ENCODE measurements around the gene ADAMTSL4. TPM values are rescaled to one million over a fixed set of nuclear protein-coding genes. Genes with fewer than 3 reads are reported as not detected.
"Not testable (repeated sequence)": the region's sequence is repeated elsewhere in the genome, so short reads cannot be mapped to it uniquely, and the experiment has no call there.

ADAMTSL4 gene
- total RNA-seq, 1 experiment from 2014 or later: 4.3 TPM

DNA sequence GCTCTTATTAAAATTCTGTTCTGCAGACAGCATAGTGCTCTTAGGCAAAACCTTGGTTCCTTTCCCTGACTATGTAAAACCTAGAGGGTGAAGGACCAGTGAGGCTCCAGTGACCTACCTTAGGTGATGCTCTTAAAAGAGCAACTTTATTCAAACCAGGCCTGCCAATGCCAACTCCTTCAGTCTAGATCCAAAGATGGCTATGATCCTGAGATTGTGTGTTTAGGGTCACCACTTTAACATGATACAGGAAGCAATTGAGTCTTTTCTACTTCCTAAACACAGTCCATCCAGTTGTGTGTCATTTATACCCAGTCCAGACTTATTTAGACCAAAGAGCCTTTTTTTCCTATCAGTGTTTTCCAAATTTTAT is 19.4 kb downstream of the ADAMTSL4 start:
- TF ChIP-seq POLR2AphosphoS5 (IDR thresholded peaks at IDR 0.05; ENCODE audit: low read depth, low read length) (peak; percentile 37; the same call in 1 of the 2 replicates), EGR1 (IDR thresholded peaks at IDR 0.05; ENCODE audit: low read depth) (no peak)
- Histone ChIP-seq H3K4me3 (replicated peaks in 1 of 2; ENCODE audit: low read depth in 1 of 2, low read length in 2 of 2) (no peak overlapping the region), H3K9ac (ENCODE audit: low read length) (peak overlapping the region; percentile 15), H3K27ac (ENCODE audit: low read depth, low read length) (peak overlapping the region; percentile 52), H2AFZ (ENCODE audit: low read depth, low read length, poor library complexity, severe bottlenecking) (no peak overlapping the region), H3K27me3 (ENCODE audit: insufficient read depth, low read length) (no peaks in the 10 kb centered on the region), H3K9me3 (ENCODE audit: control insufficient read depth in 1 of 2, insufficient read depth in 1 of 2, low read depth in 1 of 2, low read length in 2 of 2) (no peaks in the 10 kb centered on the region), H3K79me2 (ENCODE audit: insufficient read depth, low read length) (peaks cover 51% of the 10 kb centered on the region), H3K9me2 (ENCODE audit: insufficient read depth) (no peaks in the 10 kb centered on the region), H4K20me1 (ENCODE audit: insufficient read depth) (peaks cover 10% of the 10 kb centered on the region; the same call in 1 of the 2 replicates), H3K4me1 (ENCODE audit: control insufficient read depth in 1 of 2, insufficient read depth in 2 of 2, low read length in 2 of 2) (peaks cover 55 to 70% of the 10 kb centered on the region in 2 experiments), H3K4me2 (ENCODE audit: low read length) (peak overlapping the region; percentile 52), H3K36me3 (ENCODE audit: control insufficient read depth in 1 of 2, insufficient read depth in 2 of 2, low read length in 2 of 2) (peaks cover 3 to 8% of the 10 kb centered on the region in 2 experiments; a peak in 2 of 4 replicates)
- ChIA-PET RAD21 (ENCODE audit: low non-redundant PET in 1 of 2, low total read pairs in 2 of 2, uncharacterized antibody in 2 of 2, unreplicated experiment in 2 of 2) (no interaction called here), CTCF (interaction anchor here (0.6 to 0.9 kb wide), 2 partner anchors 9 to 148 kb away, joined by 3 to 4 read pairs; no protein-coding TSS in a partner anchor), POLR2A (interaction anchor here (1.0 to 2.0 kb wide), 2 partner anchors 8 to 10 kb away, joined by 4 to 14 read pairs; partner anchors contain the start of gene MCL1)
- DNase-seq (ENCODE audit: low read depth, low spot score) (no peak), ATAC-seq (peak; percentile 30)
- intact Hi-C loops (cut with micrococcal nuclease): loop anchor here (10.0 kb wide), 1 partner anchor 126 kb away; the partner anchor contains the start of gene GOLPH3L
- no TSS peak for BruUV-seq (replicated peaks)

DNA sequence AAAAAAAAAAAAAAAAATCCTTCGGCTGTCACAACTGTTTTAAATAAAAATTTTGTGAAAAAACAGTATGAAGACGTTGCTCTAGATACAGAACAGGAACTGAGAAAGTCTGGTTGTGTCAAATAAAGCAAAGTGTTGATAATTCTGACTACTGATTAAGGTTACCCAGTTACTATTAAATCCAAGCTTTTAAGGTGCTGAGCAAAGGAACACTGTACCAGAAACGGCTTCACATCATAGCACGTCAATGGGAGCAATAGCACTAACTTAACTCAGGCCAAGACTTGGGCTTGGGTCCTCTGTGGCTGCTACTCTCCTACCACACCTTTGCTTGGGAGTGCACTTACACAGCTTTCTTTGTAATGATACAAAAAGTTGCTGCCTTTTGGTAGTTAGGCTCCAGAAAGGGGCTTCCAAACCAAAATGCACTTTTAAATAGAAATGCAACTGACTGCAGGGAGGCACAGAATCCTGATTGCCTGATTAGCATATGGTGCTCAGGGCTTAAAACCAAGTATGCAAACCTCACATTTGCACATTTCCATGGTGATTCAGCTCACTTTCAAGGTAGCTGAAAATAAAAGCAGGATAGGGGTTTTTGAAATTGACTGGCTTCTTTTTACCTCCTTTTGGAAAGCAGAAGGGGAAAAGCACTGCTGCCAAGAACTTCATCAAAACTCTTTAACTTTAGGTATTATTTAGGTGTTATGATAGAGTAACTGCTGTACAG is 23.9 kb downstream of the ADAMTSL4 start:
- H3K4me3 ChIP-seq (replicated peaks in 1 of 2; ENCODE audit: low read depth in 1 of 2, low read length in 2 of 2): no peak overlapping the region
- H3K9me2 ChIP-seq (ENCODE audit: insufficient read depth): no peaks in the 10 kb centered on the region
- H3K4me2 ChIP-seq (ENCODE audit: low read length): peak overlapping the region; percentile 14; the same call in 1 of the 2 replicates
- H4K20me1 ChIP-seq (ENCODE audit: insufficient read depth): peaks cover 48% of the 10 kb centered on the region
- H3K27ac ChIP-seq (ENCODE audit: low read depth, low read length): no peak overlapping the region; the same call in 1 of the 2 replicates
- POLR2A ChIA-PET: interaction anchor here (4.6 kb wide), 1 partner anchor 11 kb away, joined by 39 read pairs; no protein-coding TSS in a partner anchor
- H3K9me3 ChIP-seq (ENCODE audit: control insufficient read depth in 1 of 2, insufficient read depth in 1 of 2, low read depth in 1 of 2, low read length in 2 of 2): no peaks in the 10 kb centered on the region
- no peak for DNase-seq (ENCODE audit: low read depth, low spot score)
- H3K9ac ChIP-seq (ENCODE audit: low read length): no peak overlapping the region
- no peak overlapping the region for H2AFZ ChIP-seq (ENCODE audit: low read depth, low read length, poor library complexity, severe bottlenecking)
- CTCF ChIA-PET: interaction anchor here (1.2 kb wide), 1 partner anchor 12 kb away, joined by 7 read pairs; no protein-coding TSS in a partner anchor
- RAD21 ChIA-PET (ENCODE audit: low non-redundant PET in 1 of 2, low total read pairs in 2 of 2, uncharacterized antibody in 2 of 2, unreplicated experiment in 2 of 2): no interaction called here
- no TSS peak for BruUV-seq (replicated peaks)
- H3K36me3 ChIP-seq (ENCODE audit: control insufficient read depth in 1 of 2, insufficient read depth in 2 of 2, low read length in 2 of 2): peaks cover 38 to 49% of the 10 kb centered on the region in 2 experiments
- no peaks in the 10 kb centered on the region for H3K27me3 ChIP-seq (ENCODE audit: insufficient read depth, low read length)
- peaks cover 56 to 84% of the 10 kb centered on the region in 2 experiments for H3K4me1 ChIP-seq (ENCODE audit: control insufficient read depth in 1 of 2, insufficient read depth in 2 of 2, low read length in 2 of 2)
- ATAC-seq: no peak
- intact Hi-C loops (cut with micrococcal nuclease): no loop called here
- TF ChIP-seq CEBPB (IDR thresholded peaks at IDR 0.05; ENCODE audit: low read depth): no peak
- peak; percentile 41; the same call in 1 of the 2 replicates for TF ChIP-seq POLR2AphosphoS5 (IDR thresholded peaks at IDR 0.05; ENCODE audit: low read depth, low read length)
- peaks cover 77% of the 10 kb centered on the region for H3K79me2 ChIP-seq (ENCODE audit: insufficient read depth, low read length)

DNA sequence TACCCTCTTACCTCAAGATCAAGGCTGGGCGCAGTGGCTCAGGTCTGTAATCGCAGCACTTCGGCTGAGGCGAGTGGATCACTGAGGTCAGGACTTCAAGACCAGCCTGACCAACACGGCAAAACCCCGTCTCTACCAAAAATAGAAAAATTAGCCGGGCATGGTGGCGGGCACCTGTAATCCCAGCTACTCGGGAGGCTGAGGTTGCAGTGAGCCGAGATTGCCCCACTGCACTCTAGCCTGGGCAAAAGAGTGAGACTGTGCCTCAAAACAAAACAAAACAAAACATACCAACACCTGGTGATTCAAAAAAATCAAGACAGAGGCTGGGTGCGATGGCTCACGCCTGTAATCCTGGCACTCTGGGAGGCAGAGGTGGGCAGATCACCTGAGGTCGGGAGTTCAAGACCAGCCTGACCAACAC is 24.5 kb downstream of the ADAMTSL4 start:
- H3K4me2 ChIP-seq (ENCODE audit: low read length); H3K4me3 ChIP-seq (replicated peaks in 1 of 2; ENCODE audit: low read depth in 1 of 2, low read length in 2 of 2); H2AFZ ChIP-seq (ENCODE audit: low read depth, low read length, poor library complexity, severe bottlenecking); H3K9ac ChIP-seq (ENCODE audit: low read length); DNase-seq (ENCODE audit: low read depth, low spot score); intact Hi-C loops (cut with micrococcal nuclease); H3K27me3 ChIP-seq (ENCODE audit: insufficient read depth, low read length); ATAC-seq; H3K9me2 ChIP-seq (ENCODE audit: insufficient read depth); H3K9me3 ChIP-seq (ENCODE audit: control insufficient read depth in 1 of 2, insufficient read depth in 1 of 2, low read depth in 1 of 2, low read length in 2 of 2); H3K27ac ChIP-seq (ENCODE audit: low read depth, low read length); RAD21 ChIA-PET (ENCODE audit: low non-redundant PET in 1 of 2, low total read pairs in 2 of 2, uncharacterized antibody in 2 of 2, unreplicated experiment in 2 of 2); BruUV-seq (replicated peaks): not testable (repeated sequence)
- Histone ChIP-seq H3K36me3 (ENCODE audit: control insufficient read depth in 1 of 2, insufficient read depth in 2 of 2, low read length in 2 of 2) (peaks cover 38 to 55% of the 10 kb centered on the region in 2 experiments), H3K79me2 (ENCODE audit: insufficient read depth, low read length) (peaks cover 78% of the 10 kb centered on the region), H4K20me1 (ENCODE audit: insufficient read depth) (peaks cover 54% of the 10 kb centered on the region), H3K4me1 (ENCODE audit: control insufficient read depth in 1 of 2, insufficient read depth in 2 of 2, low read length in 2 of 2) (peaks cover 50 to 80% of the 10 kb centered on the region in 2 experiments)
- ChIA-PET POLR2A (interaction anchor here (4.6 kb wide), 1 partner anchor 12 kb away, joined by 39 read pairs; no protein-coding TSS in a partner anchor), CTCF (interaction anchor here (1.2 kb wide), 1 partner anchor 13 kb away, joined by 7 read pairs; no protein-coding TSS in a partner anchor)
